Colonic mucosa (tissue), 4 donors: ENCODE results near the gene DPH1. TPM values are rescaled to one million over a fixed set of nuclear protein-coding genes. Genes with fewer than 3 reads are reported as not detected.

Experiments used
- DNase-seq: peaks from one replicate; pipeline ENCODE4 v3.0.0-alpha.2; 2020
- H3K27ac ChIP-seq: fragments of 200-600 bp; one replicate; pipeline ENCODE4 v1.8.0; 2021
- H3K27me3 ChIP-seq: fragments of 200-600 bp; one replicate; pipeline ENCODE4 v1.8.0; 2021
- H3K36me3 ChIP-seq: fragments of 200-600 bp; one replicate; pipeline ENCODE4 v1.8.0; 2021
- H3K4me1 ChIP-seq: fragments of 200-600 bp; one replicate; pipeline ENCODE4 v1.8.0; 2021; ENCODE audit warnings: mild to moderate bottlenecking
- H3K4me3 ChIP-seq: fragments of 200-600 bp; one replicate; pipeline ENCODE4 v1.8.0; 2021
- H3K9ac ChIP-seq, 2 donors: one replicate each; pipeline ENCODE4 v1.7.0; 2013; ENCODE audit warnings: control low read depth in 2 of 2, low read depth in 2 of 2, low read length in 2 of 2
- H3K9me3 ChIP-seq: fragments of 200-600 bp; one replicate; pipeline ENCODE4 v1.8.0; 2021
- CTCF ChIP-seq: fragments of 200-600 bp; IDR thresholded peaks from one replicate; pipeline ENCODE4 v1.8.0; 2022; ENCODE audit warnings: antibody characterized with exemption, mild to moderate bottlenecking
- intact Hi-C: fragments of 100-400 bp; cut with DNase I; formaldehyde crosslinking; loops from one replicate; pipeline ENCODE4 v1.14.1; 2022
- total RNA-seq, 2 donors: library from RNA; stranded (reverse); fragmentation: NEBNext Ultra II Directional in 1 of 2; extraction: Animal tissue kit (Norgen Biotek cat#: 25700) in 1 of 2; gene quantifications; one replicate each; pipeline ENCODE4 v1.2.1, GENCODE V29; 2021
- donor health status: healthy.
- donor health status: DM: no; HTN: no; CAD: no.
- donor health status: DM: no; HTN: no; CAD: no.

The DPH1 gene
- total RNA-seq, 2 donors from 2014 or later: 22.7 to 34.4 TPM

- no peaks in the 10 kb centered on the region for H3K36me3 ChIP-seq
- H3K27me3 ChIP-seq: peaks cover 54% of the 10 kb centered on the region
- intact Hi-C loops: loop anchor here (2.0 to 10.0 kb wide), 2 partner anchors 189 to 221 kb away; no protein-coding TSS in a partner anchor
- H3K9ac ChIP-seq: peak overlapping the region; percentile 40 to 53
- peak overlapping the region; percentile 59 for H3K4me3 ChIP-seq
- peaks cover 19% of the 10 kb centered on the region for H3K4me1 ChIP-seq
- H3K27ac ChIP-seq: peak overlapping the region; percentile 79
- no peaks in the 10 kb centered on the region for H3K9me3 ChIP-seq
- TF ChIP-seq CTCF: peak; percentile 61
- peak; percentile 76 for DNase-seq
Observed at GRCh38 chr17:2053380-2054261, 23.7 kb downstream of the DPH1 start.

DNA sequence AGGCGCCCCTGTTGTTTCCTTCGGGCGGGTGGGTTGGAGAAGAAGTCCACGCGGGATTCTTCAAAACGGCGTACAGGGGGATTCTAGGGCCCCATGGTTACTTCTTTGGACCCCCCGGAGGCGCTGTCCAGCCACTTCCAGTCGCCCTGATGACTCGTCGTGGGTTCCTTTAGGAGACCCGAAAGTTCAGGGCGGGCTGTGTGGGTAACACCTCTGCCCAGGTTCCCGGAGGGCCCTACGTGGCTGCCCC lies 24.2 kb downstream of the DPH1 start:
- H3K27me3 ChIP-seq: peaks cover 54% of the 10 kb centered on the region
- H3K36me3 ChIP-seq: no peaks in the 10 kb centered on the region
- H3K9me3 ChIP-seq: no peaks in the 10 kb centered on the region
- H3K9ac ChIP-seq: peak overlapping the region; percentile 40 to 53
- intact Hi-C loops: loop anchor here (2.0 to 10.0 kb wide), 2 partner anchors 189 to 221 kb away; no protein-coding TSS in a partner anchor
- H3K4me1 ChIP-seq: peaks cover 18% of the 10 kb centered on the region
- H3K27ac ChIP-seq: peak overlapping the region; percentile 79
- no peak for TF ChIP-seq CTCF
- H3K4me3 ChIP-seq: peak overlapping the region; percentile 59
- DNase-seq: no peak

- peak within 1 kb of the TSS; percentile 40 to 76 for H3K9ac ChIP-seq
- peak within 1 kb of the TSS; percentile 59 for H3K4me3 ChIP-seq
- no peaks in the 10 kb centered on the region for H3K36me3 ChIP-seq
- peak within 1 kb of the TSS; percentile 79 for H3K27ac ChIP-seq
- peaks cover 54% of the 10 kb centered on the region for H3K27me3 ChIP-seq
- intact Hi-C loops: loop anchor here (2.0 to 10.0 kb wide), 3 partner anchors 118 to 220 kb away; no protein-coding TSS in a partner anchor
- H3K9me3 ChIP-seq: no peaks in the 10 kb centered on the region
- peaks cover 16% of the 10 kb centered on the region for H3K4me1 ChIP-seq
- DNase-seq: peak; percentile 71
- peak; percentile 97 for TF ChIP-seq CTCF
Observed at GRCh38 chr17:2054512-2055291, 24.7 kb downstream of the DPH1 start, which contains the start of gene HIC1. HIC1 (plus strand) TSS chr17:2055103; CDS start chr17:2056691, 1,588 bp downstream.

- peaks cover 16% of the 10 kb centered on the region for H3K4me1 ChIP-seq
Observed at GRCh38 chr17:2055292-2056205, 25.6 kb downstream of the DPH1 start.

More at GRCh38 chr17:2055292-2056205, 25.6 kb downstream of the DPH1 start:
- Histone ChIP-seq H3K36me3 (no peaks in the 10 kb centered on the region), H3K4me3 (peak overlapping the region; percentile 59), H3K27me3 (peaks cover 51% of the 10 kb centered on the region), H3K9me3 (no peaks in the 10 kb centered on the region), H3K9ac (peak overlapping the region; percentile 40 to 76), H3K27ac (peak overlapping the region; percentile 79)
- intact Hi-C loops: loop anchor here (2.0 to 10.0 kb wide), 3 partner anchors 117 to 219 kb away; no protein-coding TSS in a partner anchor
- DNase-seq: no peak
- TF ChIP-seq CTCF: no peak
